Measurements from ENCODE around the gene HERC2.

DNA sequence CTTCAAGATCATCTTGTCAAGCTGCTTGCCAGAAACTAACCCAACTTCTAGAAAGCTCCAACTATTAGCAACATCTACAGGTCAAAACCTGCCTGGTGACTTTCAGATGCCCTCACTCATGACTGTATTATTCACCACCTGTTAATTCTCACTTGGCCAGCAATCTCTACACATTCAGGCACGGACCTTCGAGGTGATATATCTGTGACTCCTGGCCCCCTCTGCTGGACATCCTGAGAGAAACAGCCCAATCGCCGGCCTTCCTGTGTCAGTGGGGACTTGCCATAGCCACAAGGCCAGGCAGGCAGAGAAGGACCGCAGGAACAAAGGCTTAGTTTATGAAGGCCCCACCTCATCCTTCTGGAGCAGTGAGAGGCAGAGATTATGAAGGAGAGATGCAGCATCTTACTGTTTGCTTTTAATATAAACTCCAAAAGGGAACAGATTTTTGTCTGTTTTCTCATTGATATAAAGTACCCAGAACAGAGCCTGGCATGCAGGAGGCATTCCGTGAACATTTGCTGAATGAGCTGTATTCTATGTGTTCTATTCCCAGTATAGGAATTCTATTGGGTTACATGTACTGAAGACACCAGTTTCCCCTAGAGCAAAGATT is 198.5 kb downstream of the HERC2 start:
- TF ChIP-seq POLR2A (IDR thresholded peaks at IDR 0.05; ENCODE audit: low read depth, low read length) (no peak), JUN (IDR thresholded peaks at IDR 0.05; ENCODE audit: borderline replicate concordance, insufficient read depth, insufficient read length, low read depth) (no peak), EZH2 (IDR thresholded peaks at IDR 0.05; ENCODE audit: borderline replicate concordance, low read depth, low read length, severe bottlenecking) (no peak), POLR2AphosphoS5 (IDR thresholded peaks at IDR 0.05; ENCODE audit: insufficient read depth, low read depth, low read length) (no peak), GATA2 (IDR thresholded peaks at IDR 0.05; ENCODE audit: insufficient read depth, insufficient read length, low read depth, low read length) (no peak)
- TF ChIP-seq, protein P1, sequence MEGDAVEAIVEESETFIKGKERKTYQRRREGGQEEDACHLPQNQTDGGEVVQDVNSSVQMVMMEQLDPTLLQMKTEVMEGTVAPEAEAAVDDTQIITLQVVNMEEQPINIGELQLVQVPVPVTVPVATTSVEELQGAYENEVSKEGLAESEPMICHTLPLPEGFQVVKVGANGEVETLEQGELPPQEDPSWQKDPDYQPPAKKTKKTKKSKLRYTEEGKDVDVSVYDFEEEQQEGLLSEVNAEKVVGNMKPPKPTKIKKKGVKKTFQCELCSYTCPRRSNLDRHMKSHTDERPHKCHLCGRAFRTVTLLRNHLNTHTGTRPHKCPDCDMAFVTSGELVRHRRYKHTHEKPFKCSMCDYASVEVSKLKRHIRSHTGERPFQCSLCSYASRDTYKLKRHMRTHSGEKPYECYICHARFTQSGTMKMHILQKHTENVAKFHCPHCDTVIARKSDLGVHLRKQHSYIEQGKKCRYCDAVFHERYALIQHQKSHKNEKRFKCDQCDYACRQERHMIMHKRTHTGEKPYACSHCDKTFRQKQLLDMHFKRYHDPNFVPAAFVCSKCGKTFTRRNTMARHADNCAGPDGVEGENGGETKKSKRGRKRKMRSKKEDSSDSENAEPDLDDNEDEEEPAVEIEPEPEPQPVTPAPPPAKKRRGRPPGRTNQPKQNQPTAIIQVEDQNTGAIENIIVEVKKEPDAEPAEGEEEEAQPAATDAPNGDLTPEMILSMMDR (IDR thresholded peaks at IDR 0.05; ENCODE audit: extremely low read depth in 1 of 2, insufficient read depth in 1 of 2, low read depth in 1 of 2, low read length in 2 of 2) = peak; percentile 69 to 71
- TF ChIP-seq, protein P2, sequence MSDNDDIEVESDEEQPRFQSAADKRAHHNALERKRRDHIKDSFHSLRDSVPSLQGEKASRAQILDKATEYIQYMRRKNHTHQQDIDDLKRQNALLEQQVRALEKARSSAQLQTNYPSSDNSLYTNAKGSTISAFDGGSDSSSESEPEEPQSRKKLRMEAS (IDR thresholded peaks at IDR 0.05; ENCODE audit: insufficient read depth, insufficient read length) = no peak
